CD14-positive monocyte (primary cell): ENCODE results near the gene POLRMT. TPM values are rescaled to one million over a fixed set of nuclear protein-coding genes. Genes with fewer than 3 reads are reported as not detected.

Source experiments
- DNase-seq, 3 donors: peaks; one replicate each; pipeline ENCODE4 v3.0.0-alpha.2; 2011 to 2022
- H2AFZ ChIP-seq: 2 replicates; pipeline ENCODE4 v1.6.0; 2012; ENCODE audit warnings: mild to moderate bottlenecking, low read depth, low read length, inconsistent platforms; ENCODE audit not compliant: insufficient read depth, poor library complexity, severe bottlenecking
- H3K27ac ChIP-seq, 2 donors: 1 replicate in 1 of 2; 2 replicates in 1 of 2; pipeline ENCODE4 v1.5.1; 2012 to 2013; ENCODE audit warnings: low read length in 2 of 2, control low read depth in 1 of 2, inconsistent platforms in 1 of 2, low read depth in 1 of 2, mild to moderate bottlenecking in 1 of 2
- H3K27me3 ChIP-seq, 2 donors: one replicate each; pipeline versions ENCODE4 v1.6.0 to v1.6.1; 2011 to 2013; ENCODE audit warnings: low read length in 2 of 2; ENCODE audit not compliant: control insufficient read depth in 2 of 2, insufficient read depth in 2 of 2
- H3K36me3 ChIP-seq, 2 donors: replicated peaks in 1 of 2; 1 replicate in 1 of 2; 2 replicates in 1 of 2; pipeline versions ENCODE4 v1.5.1 to v1.6.1; 2012 to 2013; ENCODE audit warnings: low read length in 2 of 2, control low read depth in 1 of 2, inconsistent platforms in 1 of 2, mild to moderate bottlenecking in 1 of 2; ENCODE audit not compliant: insufficient read depth in 2 of 2, control insufficient read depth in 1 of 2
- H3K4me1 ChIP-seq, 2 donors: 1 replicate in 1 of 2; 2 replicates in 1 of 2; pipeline versions ENCODE4 v1.5.1 to v1.6.1; 2012 to 2013; ENCODE audit warnings: low read length in 2 of 2, control low read depth in 1 of 2, inconsistent platforms in 1 of 2, mild to moderate bottlenecking in 1 of 2, moderate library complexity in 1 of 2; ENCODE audit not compliant: insufficient read depth in 2 of 2, control insufficient read depth in 1 of 2
- H3K4me2 ChIP-seq: replicated peaks from 2 replicates; pipeline ENCODE3; 2012; ENCODE audit warnings: low read length, moderate library complexity, mild to moderate bottlenecking; ENCODE audit not compliant: poor library complexity, severe bottlenecking; ENCODE audit errors: extremely low read depth
- H3K4me3 ChIP-seq, 3 experiments: fragments of 200-600 bp in 1 of 3; sonication (generic) in 1 of 3; replicated peaks in 1 of 3; 1 replicate in 2 of 3; 2 replicates in 1 of 3; pipeline ENCODE4 v1.5.1; 2011 to 2013; ENCODE audit warnings: low read length in 3 of 3, mild to moderate bottlenecking in 3 of 3, control low read depth in 2 of 3, low read depth in 2 of 3, inconsistent platforms in 1 of 3, moderate library complexity in 1 of 3
- H3K79me2 ChIP-seq: 2 replicates; pipeline ENCODE4 v1.6.0; 2012; ENCODE audit warnings: mild to moderate bottlenecking, control low read depth, inconsistent platforms, low read length, moderate library complexity; ENCODE audit not compliant: insufficient read depth
- H3K9ac ChIP-seq: 2 replicates; pipeline ENCODE4 v1.6.0; 2017; ENCODE audit warnings: low read length, mild to moderate bottlenecking; ENCODE audit not compliant: insufficient read depth, poor library complexity, severe bottlenecking
- H3K9me3 ChIP-seq, 2 donors: replicated peaks in 1 of 2; 1 replicate in 1 of 2; 2 replicates in 1 of 2; pipeline versions ENCODE4 v1.5.1 to v1.6.1; 2012 to 2013; ENCODE audit warnings: low read length in 2 of 2, control low read depth in 1 of 2; ENCODE audit not compliant: control insufficient read depth in 1 of 2, insufficient read depth in 1 of 2
- H4K20me1 ChIP-seq: 2 replicates; pipeline ENCODE4 v1.6.0; 2012; ENCODE audit warnings: mild to moderate bottlenecking, low read length, control low read depth, moderate library complexity; ENCODE audit not compliant: insufficient read depth
- H3K27ac Mint-ChIP-seq, 7 donors: one replicate each; pipeline ENCODE4 v1.8.0; 2020; ENCODE audit warnings: mild to moderate bottlenecking in 7 of 7, mixed read lengths in 7 of 7, moderate library complexity in 6 of 7, inconsistent platforms in 2 of 7
- H3K27me3 Mint-ChIP-seq, 3 donors: one replicate each; pipeline ENCODE4 v1.8.0; 2021 to 2022; ENCODE audit warnings: low read depth in 3 of 3, mild to moderate bottlenecking in 3 of 3, mixed read lengths in 3 of 3, moderate library complexity in 3 of 3, inconsistent platforms in 1 of 3
- H3K36me3 Mint-ChIP-seq, 2 donors: one replicate each; pipeline ENCODE4 v1.8.0; 2020; ENCODE audit warnings: mixed read lengths in 2 of 2, inconsistent platforms in 1 of 2, mild to moderate bottlenecking in 1 of 2
- H3K4me1 Mint-ChIP-seq: one replicate; pipeline ENCODE4 v1.8.0; 2020; ENCODE audit warnings: mild to moderate bottlenecking, mixed read lengths
- H3K4me3 Mint-ChIP-seq, 2 donors: one replicate each; pipeline ENCODE4 v1.8.0; 2020; ENCODE audit warnings: mild to moderate bottlenecking in 2 of 2, mixed read lengths in 2 of 2, moderate library complexity in 1 of 2
- H3K9me3 Mint-ChIP-seq, 7 donors: one replicate each; pipeline ENCODE4 v1.8.0; 2020 to 2022; ENCODE audit warnings: mixed read lengths in 7 of 7, mild to moderate bottlenecking in 6 of 7, moderate library complexity in 6 of 7, inconsistent platforms in 2 of 7
- WGBS: methylation state at CpG from one replicate; pipeline ENCODE4 v1.1.5; 2013; ENCODE audit warnings: missing lambda C conversion rate; ENCODE audit not compliant: insufficient coverage; 5-methylcytosine and 5-hydroxymethylcytosine counted together
- intact Hi-C, 2 donors: fragments of 100-400 bp; cut with micrococcal nuclease; formaldehyde crosslinking; loops; one replicate each; pipeline versions ENCODE4 v1.15.0 to v1.15.1; 2023
- polyA plus RNA-seq, 3 donors: library from polyadenylated mRNA; depleted of rRNA in 1 of 3; unstranded in 2 of 3; stranded (reverse) in 1 of 3; fragments of 300-500 nt in 2 of 3; fragments of >200 nt in 1 of 3; fragmentation: Illumina TruSeq in 2 of 3; gene quantifications; 1 replicate in 2 of 3; 2 replicates in 1 of 3; pipeline ENCODE4 v1.2.3, GENCODE V29; 2012 to 2021
- TF ChIP-seq, protein P1 (sequence below): fragments of 200-600 bp; IDR thresholded peaks from one replicate; pipeline ENCODE4 v1.8.0; 2022; ENCODE audit warnings: antibody characterized with exemption, mild to moderate bottlenecking

POLRMT gene
- polyA plus RNA-seq, 3 donors: 16.2 to 40.5 (median 17.6) TPM

GRCh38 chr19:617551-618246 is 15.6 kb downstream of the POLRMT start:
- intact Hi-C loops: no loop called here
- Histone ChIP-seq H3K4me1 (peaks cover 0 to 4% of the 10 kb centered on the region in 2 donors), H3K9me3 (no peaks in the 10 kb centered on the region), H3K79me2 (no peaks in the 10 kb centered on the region), H4K20me1 (no peaks in the 10 kb centered on the region), H3K9ac (no peak overlapping the region), H3K4me3 (no peak overlapping the region), H3K36me3 (peaks cover 36 to 39% of the 10 kb centered on the region in 2 donors), H3K27ac (no peak overlapping the region), H3K4me2 (no peak overlapping the region), H2AFZ (no peak overlapping the region), H3K27me3 (peaks cover 0 to 22% of the 10 kb centered on the region in 2 donors)
- WGBS: 89% methylated on average over 24 of the region's 29 CpGs
- H3K27me3 Mint-ChIP-seq: peaks cover 19 to 32% (median 19%) of the 10 kb centered on the region in 3 donors
- no peak for DNase-seq
- peak overlapping the region in 1 of 7 donors; percentile 20 for H3K27ac Mint-ChIP-seq
- TF ChIP-seq, protein P1, sequence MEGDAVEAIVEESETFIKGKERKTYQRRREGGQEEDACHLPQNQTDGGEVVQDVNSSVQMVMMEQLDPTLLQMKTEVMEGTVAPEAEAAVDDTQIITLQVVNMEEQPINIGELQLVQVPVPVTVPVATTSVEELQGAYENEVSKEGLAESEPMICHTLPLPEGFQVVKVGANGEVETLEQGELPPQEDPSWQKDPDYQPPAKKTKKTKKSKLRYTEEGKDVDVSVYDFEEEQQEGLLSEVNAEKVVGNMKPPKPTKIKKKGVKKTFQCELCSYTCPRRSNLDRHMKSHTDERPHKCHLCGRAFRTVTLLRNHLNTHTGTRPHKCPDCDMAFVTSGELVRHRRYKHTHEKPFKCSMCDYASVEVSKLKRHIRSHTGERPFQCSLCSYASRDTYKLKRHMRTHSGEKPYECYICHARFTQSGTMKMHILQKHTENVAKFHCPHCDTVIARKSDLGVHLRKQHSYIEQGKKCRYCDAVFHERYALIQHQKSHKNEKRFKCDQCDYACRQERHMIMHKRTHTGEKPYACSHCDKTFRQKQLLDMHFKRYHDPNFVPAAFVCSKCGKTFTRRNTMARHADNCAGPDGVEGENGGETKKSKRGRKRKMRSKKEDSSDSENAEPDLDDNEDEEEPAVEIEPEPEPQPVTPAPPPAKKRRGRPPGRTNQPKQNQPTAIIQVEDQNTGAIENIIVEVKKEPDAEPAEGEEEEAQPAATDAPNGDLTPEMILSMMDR: no peak
- peaks cover 4% of the 10 kb centered on the region for H3K4me1 Mint-ChIP-seq
- H3K9me3 Mint-ChIP-seq: peaks cover 0 to 19% (median 3%) of the 10 kb centered on the region in 7 donors
- H3K36me3 Mint-ChIP-seq: peaks cover 30 to 37% of the 10 kb centered on the region in 2 donors
- H3K4me3 Mint-ChIP-seq: no peak overlapping the region

GRCh38 chr19:616747-617526 is 16.4 kb downstream of the POLRMT start:
- peaks cover 0 to 18% (median 4%) of the 10 kb centered on the region in 7 donors for H3K9me3 Mint-ChIP-seq
- intact Hi-C loops: no loop called here

More at GRCh38 chr19:616747-617526, 16.4 kb downstream of the POLRMT start:
- TF ChIP-seq, protein P1: no peak
- Histone ChIP-seq H3K36me3 (peaks cover 31 to 34% of the 10 kb centered on the region in 2 donors), H3K4me1 (peaks cover 0 to 4% of the 10 kb centered on the region in 2 donors), H3K79me2 (no peaks in the 10 kb centered on the region), H3K27ac (no peak overlapping the region), H3K9ac (no peak overlapping the region), H3K27me3 (peaks cover 0 to 22% of the 10 kb centered on the region in 2 donors), H3K9me3 (no peaks in the 10 kb centered on the region), H3K4me3 (no peak overlapping the region), H3K4me2 (no peak overlapping the region), H4K20me1 (no peaks in the 10 kb centered on the region), H2AFZ (no peak overlapping the region)
- peaks cover 4% of the 10 kb centered on the region for H3K4me1 Mint-ChIP-seq
- no peak for DNase-seq
- WGBS: 93% methylated on average over 17 of the region's 58 CpGs
- peaks cover 30 to 35% of the 10 kb centered on the region in 2 donors for H3K36me3 Mint-ChIP-seq
- H3K27ac Mint-ChIP-seq: peak overlapping the region in 1 of 7 donors; percentile 35
- peaks cover 21 to 39% (median 21%) of the 10 kb centered on the region in 3 donors for H3K27me3 Mint-ChIP-seq
- no peak overlapping the region for H3K4me3 Mint-ChIP-seq
